A549 (cell line): Measurements from ENCODE around the gene MZT2A. TPM values are rescaled to one million over a fixed set of nuclear protein-coding genes. Genes with fewer than 3 reads are reported as not detected.
"Not testable (repeated sequence)": the region's sequence is repeated elsewhere in the genome, so short reads cannot be mapped to it uniquely, and the experiment has no call there.

Source experiments
- ATAC-seq, 2 experiments: fragments of 200-7000 bp in 1 of 2; fragments of >200 bp in 1 of 2; cut with Nextera tagmentation in 1 of 2; cut with Tn5 transposase in 1 of 2; 3 replicates each; pipeline versions ENCODE4 v1.8.0 to v1.9.1; 2018 to 2020; ENCODE audit warnings: mild to moderate bottlenecking in 1 of 2, moderate library complexity in 1 of 2
- CTCF ChIA-PET: fragments of 300-600 bp; sonication (Branson Sonifier 250); formaldehyde crosslinking; extraction: SDS; loops from one replicate; lab custom pipeline; 2021; ENCODE audit warnings: antibody characterized with exemption, inconsistent platforms; lab: Yijun Ruan, JAX
- POLR2A ChIA-PET: fragments of 350-600 bp; formaldehyde crosslinking; extraction: SDS; loops from one replicate; lab custom pipeline; 2021; ENCODE audit warnings: antibody characterized with exemption, inconsistent platforms; lab: Yijun Ruan, JAX
- DNase-seq, 2 experiments: peaks; one replicate each; pipeline versions ENCODE4 v3.0.0 to v3.0.0-alpha.2; 2011 to 2016; ENCODE audit warnings: low read depth in 1 of 2, low spot score in 1 of 2
- FAIRE-seq: peaks from 2 replicates; lab custom pipeline; 2011; peaks lifted over from hg19 to GRCh38; lab: Jason Lieb, UNC
- H3K27ac ChIP-seq, 2 experiments: fragments of >200 bp; sonication (Bioruptor Twin); formaldehyde crosslinking; 3 replicates each; pipeline ENCODE4 v1.5.1; 2016 to 2017
- H3K4me1 ChIP-seq: fragments of >200 bp; sonication (Bioruptor Twin); formaldehyde crosslinking; 3 replicates; pipeline ENCODE4 v1.6.1; 2016
- H3K4me2 ChIP-seq: fragments of >200 bp; sonication (Bioruptor Twin); formaldehyde crosslinking; 3 replicates; pipeline ENCODE4 v1.6.1; 2016
- H3K4me3 ChIP-seq: fragments of >200 bp; sonication (Bioruptor Twin); formaldehyde crosslinking; 3 replicates; pipeline ENCODE4 v1.5.1; 2016
- H3K9me3 ChIP-seq: fragments of >200 bp; sonication (Bioruptor Twin); formaldehyde crosslinking; 3 replicates; pipeline ENCODE4 v1.6.1; 2016
- HDAC2 ChIP-seq: fragments of 200-600 bp; sonication (generic); IDR thresholded peaks from 2 replicates; pipeline ENCODE4 v1.6.1; 2016
- HOXA7 ChIP-seq: fragments of 250-450 bp; sonication (Bioruptor Pico); IDR thresholded peaks from 2 replicates; pipeline ENCODE4 v1.5.0; 2020; ENCODE audit warnings: mild to moderate bottlenecking, moderate library complexity
- MAZ ChIP-seq: fragments of 150-350 bp; IDR thresholded peaks from 2 replicates; pipeline ENCODE4 v1.6.1; 2014; ENCODE audit warnings: antibody characterized with exemption, low read depth, low read length, borderline replicate concordance
- RAD21 ChIP-seq, 2 experiments: fragments of >200 bp in 1 of 2; sonication (Bioruptor Twin) in 1 of 2; formaldehyde crosslinking in 1 of 2; IDR thresholded peaks in 1 of 2; conservative IDR thresholded peaks in 1 of 2; 2 replicates in 1 of 2; 3 replicates in 1 of 2; pipeline ENCODE4 v1.6.1; 2012 to 2018; ENCODE audit warnings: inconsistent platforms in 1 of 2
- WGBS: methylation state at CpG from one replicate; pipeline ENCODE4 v1.1.6; 2017; ENCODE audit errors: missing lambda C conversion rate; 5-methylcytosine and 5-hydroxymethylcytosine counted together
- polyA plus RNA-seq, 4 experiments: library from polyadenylated mRNA; depleted of rRNA in 3 of 4; stranded (reverse); fragments of >200 nt; fragmentation: RNase III in 1 of 4; extraction: RNeasy Plus Mini Kit Qiagen cat#74134 plus additional on column Dnase treatment in 1 of 4; gene quantifications; 2 replicates in 3 of 4; 3 replicates in 1 of 4; pipeline ENCODE4 v1.2.3, GENCODE V29; 2011 to 2017
- TF ChIP-seq, protein P1 (sequence below): fragments of >200 bp; sonication (Bioruptor Twin); formaldehyde crosslinking; IDR thresholded peaks from 3 replicates; pipeline ENCODE4 v1.6.1; 2016

The MZT2A gene
- polyA plus RNA-seq, 2 of the 4 experiments (the other 2 are of a cell fraction) = 69.2 to 119 TPM

GRCh38 chr2:131509615-131510014, 17.4 kb upstream of the MZT2A start:
- no peak overlapping the region for H3K4me2 ChIP-seq
- H3K4me3 ChIP-seq = no peak overlapping the region
- DNase-seq (no peak), ATAC-seq (no peak), FAIRE-seq (no peak)
- POLR2A ChIA-PET = no interaction called here
- CTCF ChIA-PET = interaction anchor here (5.0 kb wide), 1 partner anchor 17 kb away, joined by 16 read pairs; the partner anchor contains the start of gene MZT2A
- 72% methylated on average over 5 of the region's 9 CpGs for WGBS
- no peak overlapping the region for H3K27ac ChIP-seq
- no peaks in the 10 kb centered on the region for H3K9me3 ChIP-seq
- no peaks in the 10 kb centered on the region for H3K4me1 ChIP-seq
- no peak for TF ChIP-seq HOXA7 (CRISPR knock-in tag)
- no peak for TF ChIP-seq RAD21 (conservative IDR thresholded peaks at IDR 0.05 in 1 of 2, IDR thresholded peaks at IDR 0.05 in 1 of 2)
- TF ChIP-seq, protein P1, sequence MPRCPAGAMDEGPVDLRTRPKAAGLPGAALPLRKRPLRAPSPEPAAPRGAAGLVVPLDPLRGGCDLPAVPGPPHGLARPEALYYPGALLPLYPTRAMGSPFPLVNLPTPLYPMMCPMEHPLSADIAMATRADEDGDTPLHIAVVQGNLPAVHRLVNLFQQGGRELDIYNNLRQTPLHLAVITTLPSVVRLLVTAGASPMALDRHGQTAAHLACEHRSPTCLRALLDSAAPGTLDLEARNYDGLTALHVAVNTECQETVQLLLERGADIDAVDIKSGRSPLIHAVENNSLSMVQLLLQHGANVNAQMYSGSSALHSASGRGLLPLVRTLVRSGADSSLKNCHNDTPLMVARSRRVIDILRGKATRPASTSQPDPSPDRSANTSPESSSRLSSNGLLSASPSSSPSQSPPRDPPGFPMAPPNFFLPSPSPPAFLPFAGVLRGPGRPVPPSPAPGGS = no peak
- TF ChIP-seq HDAC2 = no peak
- no peak for TF ChIP-seq MAZ
- TF ChIP-seq, all 56 proteins: peak for 0

DNA sequence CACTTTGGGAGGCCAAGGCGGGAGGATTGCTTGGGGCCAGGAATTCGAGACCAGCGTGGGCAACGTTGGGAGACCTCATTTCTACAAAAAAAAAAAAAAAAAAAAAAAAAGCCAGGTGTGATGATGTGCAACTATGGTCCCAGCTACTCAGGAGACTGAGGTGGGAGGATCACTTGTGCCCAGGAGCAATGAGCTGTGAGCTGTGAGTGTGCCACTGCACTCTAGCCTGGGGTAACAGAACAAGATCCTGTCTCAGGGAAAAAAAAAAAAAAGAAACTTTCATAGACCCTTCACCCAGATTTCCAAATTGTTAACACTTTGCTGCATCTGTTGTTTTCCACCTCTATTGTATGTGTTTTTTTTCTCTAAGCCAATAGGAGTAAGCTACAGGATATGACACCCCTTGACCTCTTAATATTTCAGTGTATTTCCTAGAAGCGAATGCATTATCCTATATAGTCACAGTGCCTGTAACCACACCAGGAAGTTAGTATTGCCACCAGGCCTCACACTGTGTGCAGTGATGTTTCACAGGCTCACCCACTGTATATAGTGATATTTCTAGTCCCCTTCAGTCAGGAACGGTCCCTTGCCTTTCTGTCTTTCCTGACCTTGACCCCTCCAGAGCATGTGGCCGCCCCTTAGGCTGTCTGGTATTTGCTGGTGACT, 12.0 kb upstream of the MZT2A start:
- FAIRE-seq, DNase-seq, H3K4me3 ChIP-seq, H3K4me2 ChIP-seq, POLR2A ChIA-PET, H3K9me3 ChIP-seq, H3K4me1 ChIP-seq, H3K27ac ChIP-seq, ATAC-seq: not testable (repeated sequence)
- WGBS = 91% methylated on average over 7 of the region's 7 CpGs
- CTCF ChIA-PET = interaction anchor here (3.4 kb wide), 1 partner anchor 12 kb away, joined by 25 read pairs; the partner anchor contains the start of gene MZT2A

GRCh38 chr2:131503587-131503986, 11.4 kb upstream of the MZT2A start:
- not testable (repeated sequence) for H3K9me3 ChIP-seq, H3K4me3 ChIP-seq, H3K27ac ChIP-seq, H3K4me2 ChIP-seq, H3K4me1 ChIP-seq, ATAC-seq, DNase-seq, FAIRE-seq
- POLR2A ChIA-PET = interaction anchor here (1.8 kb wide), 1 partner anchor 11 kb away, joined by 3 read pairs; no protein-coding TSS in a partner anchor
- CTCF ChIA-PET = interaction anchor here (0.6 to 3.4 kb wide), 3 partner anchors 10 to 133 kb away, joined by 3 to 25 read pairs (median 3); partner anchors contain the start of gene MZT2A
- WGBS = 94% methylated on average over 4 of the region's 4 CpGs

- FAIRE-seq, POLR2A ChIA-PET, CTCF ChIA-PET, DNase-seq, ATAC-seq, H3K4me3 ChIP-seq, H3K4me2 ChIP-seq, H3K27ac ChIP-seq, H3K9me3 ChIP-seq: not testable (repeated sequence)
- 82% methylated on average over 8 of the region's 8 CpGs for WGBS
- peaks cover 10% of the 10 kb centered on the region; the same call in 1 of the 3 replicates for H3K4me1 ChIP-seq
These were observed 6.2 kb upstream of the MZT2A start for GRCh38 chr2:131498321-131498973.

GRCh38 chr2:131495506-131495905, 3.3 kb upstream of the MZT2A start:
- CTCF ChIA-PET, FAIRE-seq, POLR2A ChIA-PET, H3K9me3 ChIP-seq, DNase-seq, ATAC-seq, H3K27ac ChIP-seq, H3K4me2 ChIP-seq, H3K4me3 ChIP-seq: not testable (repeated sequence)
- 82% methylated on average over 1 of the region's 1 CpG for WGBS
- peaks cover 17% of the 10 kb centered on the region; the same call in 2 of the 3 replicates for H3K4me1 ChIP-seq
